ENCODE results near the gene CCDC186. TPM values are rescaled to one million over a fixed set of nuclear protein-coding genes. Genes with fewer than 3 reads are reported as not detected.

CCDC186 gene
- total RNA-seq, 1 donor from 2014 or later, result 28.8 TPM

GRCh38 chr10:114208351-114208750 is 34.3 kb upstream of the CCDC186 start:
- FAIRE-seq (no peak), DNase-seq (ENCODE audit: low read depth) (no peak)
- Histone ChIP-seq H3K4me2 (ENCODE audit: low read length) (no peak overlapping the region), H3K36me3 (ENCODE audit: insufficient read depth, low read length) (no peaks in the 10 kb centered on the region), H3K79me2 (ENCODE audit: insufficient read depth, low read length) (no peaks in the 10 kb centered on the region), H3K27me3 (ENCODE audit: insufficient read depth, low read length) (peaks cover 16% of the 10 kb centered on the region), H2AFZ (ENCODE audit: low read depth, low read length) (no peak overlapping the region), H3K4me3 (ENCODE audit: insufficient read depth, low read depth, low read length) (no peak overlapping the region), H4K20me1 (ENCODE audit: insufficient read depth, low read length) (no peaks in the 10 kb centered on the region), H3K9ac (ENCODE audit: low read length) (no peak overlapping the region), H3K9me3 (ENCODE audit: insufficient read depth, low read depth, low read length) (no peaks in the 10 kb centered on the region), H3K4me1 (ENCODE audit: insufficient read depth, low read length) (no peaks in the 10 kb centered on the region), H3K27ac (ENCODE audit: low read depth, low read length) (no peak overlapping the region)
- Mint-ChIP-seq H3K9me3 (ENCODE audit: unreplicated experiment) (no peaks in the 10 kb centered on the region), H3K27ac (ENCODE audit: unreplicated experiment) (no peak overlapping the region), H3K36me3 (ENCODE audit: low read depth, unreplicated experiment) (no peaks in the 10 kb centered on the region), H3K27me3 (ENCODE audit: low read depth, unreplicated experiment) (peaks cover 1% of the 10 kb centered on the region), H3K4me3 (ENCODE audit: unreplicated experiment) (no peak overlapping the region), H3K4me1 (ENCODE audit: low read depth, unreplicated experiment) (no peaks in the 10 kb centered on the region)
- TF ChIP-seq EZH2 (IDR thresholded peaks at IDR 0.05; ENCODE audit: insufficient read depth, low read length) (no peak), CTCF (IDR thresholded peaks at IDR 0.05; ENCODE audit: insufficient read depth, low read depth, low read length) (no peak)

DNA sequence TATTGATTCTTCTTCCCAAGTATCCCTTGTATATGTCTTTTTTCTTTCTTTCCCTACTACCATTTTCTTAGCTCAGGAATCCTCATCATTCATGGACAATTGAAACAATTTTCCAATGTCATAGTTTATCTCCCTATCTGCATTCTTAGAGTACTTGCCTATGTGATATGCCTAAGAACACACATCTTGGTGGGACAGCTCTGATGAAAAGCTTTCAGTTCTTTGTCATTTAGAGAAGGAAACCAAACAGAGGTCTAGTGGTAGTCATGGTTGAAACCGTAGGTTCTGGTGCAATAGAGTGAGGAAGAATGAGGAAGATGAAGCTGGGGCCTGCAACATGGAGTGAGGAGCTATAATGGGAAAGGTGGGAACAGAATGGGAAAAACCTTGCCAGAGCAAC is 33.3 kb upstream of the CCDC186 start:
- no peaks in the 10 kb centered on the region for H4K20me1 ChIP-seq (ENCODE audit: insufficient read depth, low read length)
- H3K36me3 Mint-ChIP-seq (ENCODE audit: low read depth, unreplicated experiment), result no peaks in the 10 kb centered on the region
- no peaks in the 10 kb centered on the region for H3K4me1 ChIP-seq (ENCODE audit: insufficient read depth, low read length)
- no peak overlapping the region for H3K4me3 ChIP-seq (ENCODE audit: insufficient read depth, low read depth, low read length)
- no peaks in the 10 kb centered on the region for H3K36me3 ChIP-seq (ENCODE audit: insufficient read depth, low read length)
- no peak overlapping the region for H3K4me2 ChIP-seq (ENCODE audit: low read length)
- FAIRE-seq (no peak), DNase-seq (ENCODE audit: low read depth) (no peak)
- no peak overlapping the region for H2AFZ ChIP-seq (ENCODE audit: low read depth, low read length)
- no peak overlapping the region for H3K9ac ChIP-seq (ENCODE audit: low read length)
- no peak overlapping the region for H3K27ac Mint-ChIP-seq (ENCODE audit: unreplicated experiment)
- H3K4me1 Mint-ChIP-seq (ENCODE audit: low read depth, unreplicated experiment), result no peaks in the 10 kb centered on the region
- peaks cover 13% of the 10 kb centered on the region for H3K27me3 ChIP-seq (ENCODE audit: insufficient read depth, low read length)
- no peaks in the 10 kb centered on the region for H3K79me2 ChIP-seq (ENCODE audit: insufficient read depth, low read length)
- no peak for TF ChIP-seq CTCF (IDR thresholded peaks at IDR 0.05; ENCODE audit: insufficient read depth, low read depth, low read length)
- TF ChIP-seq EZH2 (IDR thresholded peaks at IDR 0.05; ENCODE audit: insufficient read depth, low read length), result no peak
- H3K4me3 Mint-ChIP-seq (ENCODE audit: unreplicated experiment), result no peak overlapping the region
- H3K27me3 Mint-ChIP-seq (ENCODE audit: low read depth, unreplicated experiment), result no peaks in the 10 kb centered on the region
- no peaks in the 10 kb centered on the region for H3K9me3 ChIP-seq (ENCODE audit: insufficient read depth, low read depth, low read length)
- no peak overlapping the region for H3K27ac ChIP-seq (ENCODE audit: low read depth, low read length)
- H3K9me3 Mint-ChIP-seq (ENCODE audit: unreplicated experiment), result no peaks in the 10 kb centered on the region

GRCh38 chr10:114206902-114207301 is 32.9 kb upstream of the CCDC186 start:
- Histone ChIP-seq H3K36me3 (ENCODE audit: insufficient read depth, low read length) (no peaks in the 10 kb centered on the region), H3K4me3 (ENCODE audit: insufficient read depth, low read depth, low read length) (no peak overlapping the region), H3K27ac (ENCODE audit: low read depth, low read length) (no peak overlapping the region), H3K27me3 (ENCODE audit: insufficient read depth, low read length) (peaks cover 10% of the 10 kb centered on the region), H3K4me2 (ENCODE audit: low read length) (no peak overlapping the region), H3K4me1 (ENCODE audit: insufficient read depth, low read length) (no peaks in the 10 kb centered on the region), H3K9ac (ENCODE audit: low read length) (no peak overlapping the region), H3K9me3 (ENCODE audit: insufficient read depth, low read depth, low read length) (no peaks in the 10 kb centered on the region), H4K20me1 (ENCODE audit: insufficient read depth, low read length) (no peaks in the 10 kb centered on the region), H3K79me2 (ENCODE audit: insufficient read depth, low read length) (no peaks in the 10 kb centered on the region), H2AFZ (ENCODE audit: low read depth, low read length) (no peak overlapping the region)
- DNase-seq (ENCODE audit: low read depth), result no peak
- Mint-ChIP-seq H3K4me3 (ENCODE audit: unreplicated experiment) (no peak overlapping the region), H3K27ac (ENCODE audit: unreplicated experiment) (no peak overlapping the region), H3K27me3 (ENCODE audit: low read depth, unreplicated experiment) (no peaks in the 10 kb centered on the region), H3K36me3 (ENCODE audit: low read depth, unreplicated experiment) (no peaks in the 10 kb centered on the region), H3K9me3 (ENCODE audit: unreplicated experiment) (no peaks in the 10 kb centered on the region), H3K4me1 (ENCODE audit: low read depth, unreplicated experiment) (no peaks in the 10 kb centered on the region)
- no peak for TF ChIP-seq EZH2 (IDR thresholded peaks at IDR 0.05; ENCODE audit: insufficient read depth, low read length)
- no peak for TF ChIP-seq CTCF (IDR thresholded peaks at IDR 0.05; ENCODE audit: insufficient read depth, low read depth, low read length)
- FAIRE-seq, result no peak
